Mesenchymal stem cell (in vitro differentiated cells and primary cell): ENCODE results near the gene RASAL2.

Experiments
- DNase-seq: peaks from one replicate; pipeline ENCODE4 v3.0.0-alpha.2; 2013
- H2AFZ ChIP-seq: one replicate; pipeline ENCODE4 v1.6.1; 2013; ENCODE audit warnings: low read depth, mild to moderate bottlenecking, control low read depth, inconsistent platforms, low read length, moderate library complexity
- H2AK5ac ChIP-seq: 2 replicates; pipeline ENCODE4 v1.6.1; 2013; ENCODE audit warnings: low read length, moderate library complexity, mild to moderate bottlenecking, inconsistent platforms; ENCODE audit not compliant: severe bottlenecking
- H2BK120ac ChIP-seq: one replicate; pipeline ENCODE4 v1.6.1; 2013; ENCODE audit warnings: low read depth, mild to moderate bottlenecking, inconsistent platforms, low read length, moderate library complexity
- H2BK12ac ChIP-seq, 2 experiments: one replicate each; pipeline ENCODE4 v1.6.1; 2013; ENCODE audit warnings: inconsistent platforms in 2 of 2, low read length in 2 of 2, mild to moderate bottlenecking in 2 of 2, moderate library complexity in 2 of 2, control low read depth in 1 of 2
- H2BK15ac ChIP-seq: one replicate; pipeline ENCODE4 v1.6.1; 2013; ENCODE audit warnings: mild to moderate bottlenecking, low read depth, inconsistent platforms; ENCODE audit not compliant: poor library complexity, severe bottlenecking
- H2BK5ac ChIP-seq: 2 replicates; pipeline ENCODE4 v1.6.1; 2013; ENCODE audit warnings: low read depth, mild to moderate bottlenecking, low read length, control low read depth, inconsistent platforms; ENCODE audit not compliant: poor library complexity, severe bottlenecking
- H3K14ac ChIP-seq, 2 experiments: one replicate each; pipeline ENCODE4 v1.6.1; 2013; ENCODE audit warnings: inconsistent platforms in 2 of 2, low read length in 2 of 2, control low read depth in 1 of 2, mild to moderate bottlenecking in 1 of 2, moderate library complexity in 1 of 2
- H3K18ac ChIP-seq, 2 experiments: one replicate each; pipeline ENCODE4 v1.6.1; 2013; ENCODE audit warnings: inconsistent platforms in 2 of 2, low read length in 2 of 2, control low read depth in 1 of 2, low read depth in 1 of 2, mild to moderate bottlenecking in 1 of 2
- H3K23ac ChIP-seq, 2 experiments: one replicate each; pipeline ENCODE4 v1.6.1; 2013; ENCODE audit warnings: inconsistent platforms in 2 of 2, low read length in 2 of 2, mild to moderate bottlenecking in 2 of 2, moderate library complexity in 2 of 2, control low read depth in 1 of 2
- H3K27ac ChIP-seq: 2 replicates; pipeline ENCODE4 v1.5.1; 2013; ENCODE audit warnings: mild to moderate bottlenecking, moderate library complexity, low read length, control low read depth, inconsistent platforms; ENCODE audit not compliant: poor library complexity, severe bottlenecking
- H3K27me3 ChIP-seq, 2 experiments: 2 replicates each; pipeline versions ENCODE4 v1.6.1 to v1.7.0; 2013; ENCODE audit warnings: low read length in 2 of 2, mild to moderate bottlenecking in 2 of 2, moderate library complexity in 2 of 2, control low read depth in 1 of 2, inconsistent platforms in 1 of 2; ENCODE audit not compliant: control insufficient read depth in 1 of 2, insufficient read depth in 1 of 2
- H3K36me3 ChIP-seq, 2 experiments: 2 replicates each; pipeline versions ENCODE4 v1.6.1 to v1.7.0; 2013; ENCODE audit warnings: low read length in 2 of 2, control low read depth in 1 of 2, inconsistent platforms in 1 of 2, low read depth in 1 of 2, mild to moderate bottlenecking in 1 of 2; ENCODE audit not compliant: insufficient read depth in 2 of 2, control insufficient read depth in 1 of 2
- H3K4ac ChIP-seq, 2 experiments: one replicate each; pipeline ENCODE4 v1.6.1; 2013; ENCODE audit warnings: inconsistent platforms in 2 of 2, low read length in 2 of 2, mild to moderate bottlenecking in 2 of 2, moderate library complexity in 2 of 2, control low read depth in 1 of 2, low read depth in 1 of 2
- H3K4me1 ChIP-seq: 2 replicates; pipeline ENCODE4 v1.6.1; 2013; ENCODE audit warnings: low read depth, low read length, control low read depth; ENCODE audit not compliant: control insufficient read depth, insufficient read depth
- H3K4me2 ChIP-seq: 2 replicates; pipeline ENCODE4 v1.6.1; 2013; ENCODE audit warnings: low read length, mild to moderate bottlenecking, inconsistent platforms; ENCODE audit not compliant: poor library complexity, severe bottlenecking
- H3K4me3 ChIP-seq, 2 experiments: 2 replicates each; pipeline versions ENCODE4 v1.5.1 to v1.7.0; 2013; ENCODE audit warnings: low read length in 2 of 2, mild to moderate bottlenecking in 2 of 2, control low read depth in 1 of 2, low read depth in 1 of 2; ENCODE audit not compliant: insufficient read depth in 1 of 2
- H3K79me1 ChIP-seq: replicated peaks from 2 replicates; pipeline ENCODE4 v1.6.1; 2013; ENCODE audit warnings: mild to moderate bottlenecking, control low read depth, low read length, inconsistent platforms; ENCODE audit not compliant: poor library complexity, severe bottlenecking
- H3K9ac ChIP-seq: 2 replicates; pipeline ENCODE4 v1.7.0; 2013; ENCODE audit warnings: mild to moderate bottlenecking, low read length, moderate library complexity
- H3K9me3 ChIP-seq: 2 replicates; pipeline ENCODE4 v1.7.0; 2013; ENCODE audit warnings: mild to moderate bottlenecking, low read length; ENCODE audit not compliant: control insufficient read depth
- H4K8ac ChIP-seq: one replicate; pipeline ENCODE4 v1.6.1; 2013; ENCODE audit warnings: inconsistent platforms, mild to moderate bottlenecking, low read length, moderate library complexity
- H4K91ac ChIP-seq: one replicate; pipeline ENCODE4 v1.6.1; 2013; ENCODE audit warnings: mild to moderate bottlenecking, low read length, inconsistent platforms
- WGBS: methylation state at CpG from one replicate; pipeline ENCODE4 v1.1.7; 2013; ENCODE audit warnings: mixed read lengths; 5-methylcytosine and 5-hydroxymethylcytosine counted together

The RASAL2 gene

DNA sequence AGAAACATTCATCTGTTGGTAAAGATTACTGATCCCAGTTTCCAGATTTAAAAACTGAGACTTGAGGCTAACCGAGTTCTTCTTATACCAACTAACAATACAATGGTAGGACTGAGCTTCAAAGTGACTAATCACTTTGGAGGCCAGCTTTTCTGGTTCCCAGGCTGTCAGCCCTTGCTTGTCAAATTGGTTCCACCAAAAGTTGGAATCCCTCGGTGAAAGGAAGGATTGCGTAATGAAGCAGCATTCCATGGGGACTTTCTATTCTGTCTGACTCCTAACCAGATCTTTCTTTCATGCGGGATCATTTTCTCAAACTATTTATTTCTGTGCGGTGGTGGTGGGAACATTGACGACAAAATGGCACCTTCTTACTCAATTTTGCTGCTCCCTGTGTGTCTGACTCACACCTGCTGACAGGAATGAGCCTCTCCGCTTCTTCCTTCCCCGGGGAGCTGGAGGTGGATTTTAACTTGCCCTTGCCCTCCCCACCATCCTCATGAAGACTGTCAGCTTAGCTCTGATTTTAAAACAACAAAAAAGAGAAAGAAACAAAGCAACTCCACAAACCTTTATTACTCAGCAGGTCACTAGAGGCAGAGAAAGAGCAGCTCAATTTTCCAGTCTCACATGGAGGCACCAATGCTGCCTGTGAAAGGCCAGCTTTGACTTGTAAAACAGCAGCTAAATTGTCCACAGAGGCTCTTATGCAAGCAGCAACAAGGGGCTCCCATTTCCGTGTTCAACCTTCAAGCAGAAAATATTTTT lies 32.9 kb upstream of the RASAL2 start:
- Histone ChIP-seq H3K36me3 (no peaks in the 10 kb centered on the region), H3K14ac (no peak overlapping the region), H3K23ac (no peak overlapping the region), H3K9ac (peak overlapping the region; percentile 40), H3K4me2 (peak overlapping the region; percentile 54), H4K91ac (no peak overlapping the region), H2BK12ac (peak overlapping the region; percentile 42 to 55), H2AK5ac (no peak overlapping the region), H3K27me3 (no peaks in the 10 kb centered on the region), H2BK15ac (no peak overlapping the region), H3K4me1 (peaks cover 9% of the 10 kb centered on the region), H2BK120ac (no peak overlapping the region), H2AFZ (peak overlapping the region; percentile 65), H3K18ac (peak overlapping the region in 1 of 2 experiments; percentile 2), H3K9me3 (no peaks in the 10 kb centered on the region), H2BK5ac (no peak overlapping the region), H3K79me1 (no peaks in the 10 kb centered on the region), H3K27ac (peak overlapping the region; percentile 58), H3K4me3 (peak overlapping the region in 1 of 2 experiments; percentile 44), H4K8ac (no peak overlapping the region), H3K4ac (no peak overlapping the region)
- 34% methylated on average over 8 of the region's 9 CpGs for WGBS
- peak; percentile 74 for DNase-seq

DNA sequence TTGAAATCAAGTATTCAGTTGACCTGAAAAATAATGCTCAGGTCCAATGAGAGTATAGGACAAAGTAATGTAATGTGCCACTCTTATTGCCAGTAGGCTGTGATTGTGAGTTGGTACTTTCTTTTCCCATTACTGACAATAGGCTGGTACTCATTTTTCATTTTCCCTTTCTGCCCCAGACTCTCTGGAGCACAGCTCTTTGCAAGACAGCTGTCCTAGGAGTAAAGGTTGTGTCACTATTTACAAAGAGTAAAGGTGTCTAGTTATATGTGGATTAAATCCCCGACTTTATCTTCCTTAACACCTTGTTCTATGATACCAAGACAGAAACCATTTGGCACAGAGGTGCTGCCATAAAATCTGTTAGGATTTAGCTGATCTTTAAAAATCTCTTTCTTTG lies 32.3 kb upstream of the RASAL2 start:
- Histone ChIP-seq H3K4me2 (no peak overlapping the region), H4K91ac (no peak overlapping the region), H3K4me1 (peaks cover 9% of the 10 kb centered on the region), H3K14ac (no peak overlapping the region), H3K9me3 (no peaks in the 10 kb centered on the region), H3K23ac (no peak overlapping the region), H2AFZ (no peak overlapping the region), H3K4me3 (peak overlapping the region in 1 of 2 experiments; percentile 44), H3K79me1 (no peaks in the 10 kb centered on the region), H3K18ac (no peak overlapping the region), H3K27me3 (no peaks in the 10 kb centered on the region), H2BK120ac (no peak overlapping the region), H2AK5ac (no peak overlapping the region), H3K4ac (no peak overlapping the region), H4K8ac (no peak overlapping the region), H2BK15ac (no peak overlapping the region), H3K9ac (peak overlapping the region; percentile 40), H2BK12ac (no peak overlapping the region), H3K27ac (no peak overlapping the region), H3K36me3 (no peaks in the 10 kb centered on the region), H2BK5ac (no peak overlapping the region)
- WGBS = no CpG with 5 or more reads among the region's 1 CpG
- no peak for DNase-seq

DNA sequence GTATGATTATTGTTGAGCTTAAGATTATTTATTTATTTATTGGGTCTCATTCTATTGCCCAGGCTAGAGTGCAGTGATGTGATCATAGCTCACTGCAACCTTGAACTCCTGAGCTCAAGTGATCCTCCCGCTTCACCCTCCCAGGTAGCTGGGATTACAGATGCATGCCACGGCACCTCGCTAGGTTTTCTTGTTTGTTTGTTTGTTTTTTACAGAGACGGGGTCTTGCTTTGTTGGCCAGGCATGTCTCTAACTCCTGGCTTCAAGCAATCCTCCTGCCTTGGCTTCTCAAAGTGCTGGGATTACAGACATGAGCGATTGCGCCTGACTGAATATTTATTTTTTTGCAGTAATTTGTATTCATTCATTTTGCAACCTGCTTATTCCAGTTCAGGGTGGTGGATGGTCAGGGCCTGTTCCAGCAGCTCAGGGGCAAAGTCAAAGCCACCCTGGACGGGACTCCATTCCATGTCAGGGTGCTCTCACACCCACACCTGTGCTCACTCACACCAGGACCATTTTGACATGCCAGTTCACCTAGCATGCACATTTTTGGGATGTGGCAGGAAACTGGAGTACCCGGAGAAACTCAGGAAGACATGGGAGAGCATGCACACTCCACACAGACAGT lies 29.6 kb upstream of the RASAL2 start:
- Histone ChIP-seq H2AK5ac (no peak overlapping the region), H3K9ac (no peak overlapping the region), H3K4me2 (no peak overlapping the region), H3K4me1 (peaks cover 3% of the 10 kb centered on the region), H3K36me3 (no peaks in the 10 kb centered on the region), H3K27me3 (no peaks in the 10 kb centered on the region), H4K8ac (no peak overlapping the region), H3K27ac (no peak overlapping the region), H3K4me3 (no peak overlapping the region), H3K18ac (no peak overlapping the region), H3K4ac (no peak overlapping the region), H4K91ac (peak overlapping the region; percentile 43), H3K23ac (no peak overlapping the region), H2BK15ac (no peak overlapping the region), H3K9me3 (no peaks in the 10 kb centered on the region), H3K14ac (no peak overlapping the region), H2AFZ (no peak overlapping the region), H2BK12ac (no peak overlapping the region), H2BK120ac (no peak overlapping the region), H2BK5ac (no peak overlapping the region), H3K79me1 (no peaks in the 10 kb centered on the region)
- WGBS = 90% methylated on average over 6 of the region's 8 CpGs
- no peak for DNase-seq

DNA sequence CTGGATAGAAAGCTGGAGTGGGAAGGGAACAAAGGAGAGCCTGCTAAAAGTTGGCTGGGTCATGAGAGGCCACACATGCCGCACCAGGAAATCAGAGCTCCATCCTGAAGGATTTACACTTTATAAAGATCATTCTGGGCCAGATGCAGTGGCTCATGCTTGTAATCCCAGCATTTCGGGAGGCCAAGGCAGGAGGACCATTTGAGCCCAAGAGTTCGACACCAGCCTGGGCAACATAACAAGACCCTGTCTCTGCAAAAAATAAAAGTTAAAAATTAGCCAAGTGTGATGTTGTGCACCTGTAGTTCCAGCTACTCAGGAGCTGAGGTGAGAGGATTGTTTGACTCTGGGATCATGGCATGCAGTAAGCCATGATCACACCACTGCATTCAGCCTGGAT lies 28.7 kb upstream of the RASAL2 start:
- Histone ChIP-seq H3K9me3 (no peaks in the 10 kb centered on the region), H3K14ac (no peak overlapping the region), H4K91ac (no peak overlapping the region), H3K4me3 (no peak overlapping the region), H2BK120ac (no peak overlapping the region), H4K8ac (no peak overlapping the region), H3K9ac (no peak overlapping the region), H3K4me2 (no peak overlapping the region), H3K27me3 (no peaks in the 10 kb centered on the region), H3K36me3 (no peaks in the 10 kb centered on the region), H3K4me1 (peaks cover 3% of the 10 kb centered on the region), H3K23ac (no peak overlapping the region), H3K79me1 (no peaks in the 10 kb centered on the region), H3K18ac (no peak overlapping the region), H2BK5ac (no peak overlapping the region), H3K27ac (no peak overlapping the region), H2BK12ac (no peak overlapping the region), H3K4ac (no peak overlapping the region), H2BK15ac (no peak overlapping the region), H2AFZ (no peak overlapping the region), H2AK5ac (no peak overlapping the region)
- DNase-seq = no peak
- 96% methylated on average over 3 of the region's 3 CpGs for WGBS
